ENCODE data around the gene NEIL3. TPM values are rescaled to one million over a fixed set of nuclear protein-coding genes. Genes with fewer than 3 reads are reported as not detected.
A peak's percentile ranks its signal among the peaks of the same experiment; 100 is the strongest.

NEIL3 gene
- total and polyA plus RNA-seq, 8 donors: 0.29 to 9.3 (median 1.4) TPM; not detected in 2

GRCh38 chr4:177320721-177321120 lies 11.0 kb downstream of the NEIL3 start:
- Histone ChIP-seq H3K36me3 (no peaks in the 10 kb centered on the region), H3K4me3 (no peak overlapping the region), H3K9me3 (no peaks in the 10 kb centered on the region), H3K27me3 (no peaks in the 10 kb centered on the region), H3K27ac (no peak overlapping the region), H3K4me1 (peaks cover 0 to 15% (median 0%) of the 10 kb centered on the region in 4 donors)
- intact Hi-C loops (cut with DNase I; ENCODE audit: low total_unique reads): no loop called here
- WGBS, 5 donors: 91 to 97% (median 95%) methylated on average over 5 of the region's 5 CpGs
- no peak for DNase-seq
- TF ChIP-seq POLR2AphosphoS5 (IDR thresholded peaks at IDR 0.05) (no peak), POLR2A (IDR thresholded peaks at IDR 0.05) (no peak), EP300 (IDR thresholded peaks at IDR 0.05) (no peak), CTCF (IDR thresholded peaks at IDR 0.05) (no peak)

- H3K27me3 ChIP-seq: no peaks in the 10 kb centered on the region
- no peak for DNase-seq
- no peak for TF ChIP-seq EP300 (IDR thresholded peaks at IDR 0.05)
- no peak for TF ChIP-seq CTCF (IDR thresholded peaks at IDR 0.05)
- TF ChIP-seq POLR2AphosphoS5 (IDR thresholded peaks at IDR 0.05): no peak
- H3K4me3 ChIP-seq: no peak overlapping the region
- 77 to 81% (median 80%) methylated on average over 3 of the region's 3 CpGs for WGBS, 5 donors
- intact Hi-C loops (cut with DNase I; ENCODE audit: low total_unique reads): no loop called here
- no peaks in the 10 kb centered on the region for H3K36me3 ChIP-seq
- peaks cover 0 to 15% (median 0%) of the 10 kb centered on the region in 4 donors for H3K4me1 ChIP-seq
- H3K27ac ChIP-seq: no peak overlapping the region
- H3K9me3 ChIP-seq: no peaks in the 10 kb centered on the region
Measured at GRCh38 chr4:177321647-177322046, 12.0 kb downstream of the NEIL3 start.

GRCh38 chr4:177322266-177322665 lies 12.6 kb downstream of the NEIL3 start:
- no peak for TF ChIP-seq POLR2A (IDR thresholded peaks at IDR 0.05)
- no peak for TF ChIP-seq POLR2AphosphoS5 (IDR thresholded peaks at IDR 0.05)
- no peak for TF ChIP-seq EP300 (IDR thresholded peaks at IDR 0.05)
- TF ChIP-seq CTCF (IDR thresholded peaks at IDR 0.05): no peak
- no peaks in the 10 kb centered on the region for H3K27me3 ChIP-seq
- intact Hi-C loops (cut with DNase I; ENCODE audit: low total_unique reads): no loop called here
- H3K27ac ChIP-seq: no peak overlapping the region
- H3K4me1 ChIP-seq: peaks cover 0 to 15% (median 0%) of the 10 kb centered on the region in 4 donors
- DNase-seq: peak in 1 of 2 donors; percentile 35
- no peaks in the 10 kb centered on the region for H3K36me3 ChIP-seq
- H3K4me3 ChIP-seq: no peak overlapping the region
- H3K9me3 ChIP-seq: no peaks in the 10 kb centered on the region
- 24 to 44% (median 27%) methylated on average over 7 of the region's 7 CpGs for WGBS, 5 donors

GRCh38 chr4:177322881-177323280 lies 13.2 kb downstream of the NEIL3 start:
- DNase-seq: peak in 1 of 2 donors; percentile 30
- H3K9me3 ChIP-seq: no peaks in the 10 kb centered on the region
- peaks cover 0 to 15% (median 0%) of the 10 kb centered on the region in 4 donors for H3K4me1 ChIP-seq
- H3K27me3 ChIP-seq: no peaks in the 10 kb centered on the region
- WGBS, 5 donors: 25 to 50% (median 38%) methylated on average over 3 of the region's 3 CpGs
- intact Hi-C loops (cut with DNase I; ENCODE audit: low total_unique reads): no loop called here
- no peak overlapping the region for H3K4me3 ChIP-seq
- TF ChIP-seq POLR2AphosphoS5 (IDR thresholded peaks at IDR 0.05) (no peak), EP300 (IDR thresholded peaks at IDR 0.05) (no peak), POLR2A (IDR thresholded peaks at IDR 0.05) (no peak), CTCF (IDR thresholded peaks at IDR 0.05) (no peak)
- H3K27ac ChIP-seq: no peak overlapping the region
- no peaks in the 10 kb centered on the region for H3K36me3 ChIP-seq
